Testis (tissue), 3 donors: ENCODE measurements around the gene CCNC. TPM values are rescaled to one million over a fixed set of nuclear protein-coding genes. Genes with fewer than 3 reads are reported as not detected.

Experiments
- DNase-seq: peaks from one replicate; pipeline ENCODE4 v3.0.0-alpha.2; 2019
- H3K27ac ChIP-seq, 2 donors: fragments of 200-600 bp; sonication (generic); one replicate each; pipeline ENCODE4 v1.5.1; 2019
- H3K27me3 ChIP-seq: fragments of 200-600 bp; sonication (generic); one replicate; pipeline ENCODE4 v1.5.1; 2019
- H3K36me3 ChIP-seq: fragments of 200-600 bp; sonication (generic); one replicate; pipeline ENCODE4 v1.5.1; 2017; ENCODE audit warnings: low read depth; ENCODE audit errors: missing control alignments
- H3K4me1 ChIP-seq: fragments of 200-600 bp; sonication (generic); one replicate; pipeline ENCODE4 v1.5.1; 2019
- H3K4me3 ChIP-seq, 2 donors: fragments of 200-600 bp; sonication (generic); one replicate each; pipeline ENCODE4 v1.5.1; 2017 to 2019
- H3K9me3 ChIP-seq: fragments of 200-600 bp; sonication (generic); one replicate; pipeline ENCODE4 v1.5.1; 2017
- CTCF ChIP-seq, 3 experiments: fragments of 450-650 bp in 2 of 3; fragments of 200-600 bp in 1 of 3; sonication (generic) in 1 of 3; IDR thresholded peaks; one replicate each; pipeline ENCODE4 v1.5.1; 2016 to 2019; ENCODE audit warnings: antibody characterized with exemption in 3 of 3, mild to moderate bottlenecking in 2 of 3, moderate library complexity in 1 of 3
- POLR2A ChIP-seq: fragments of 450-650 bp; IDR thresholded peaks from one replicate; pipeline ENCODE4 v1.6.1; 2017; ENCODE audit warnings: antibody characterized with exemption, mild to moderate bottlenecking, moderate library complexity
- WGBS, 2 donors: methylation state at CpG; one replicate each; pipeline ENCODE4 v1.1.5; 2018; 5-methylcytosine and 5-hydroxymethylcytosine counted together
- intact Hi-C: fragments of 100-400 bp; cut with DNase I; formaldehyde crosslinking; loops from one replicate; pipeline ENCODE4 v1.15.1; 2023; ENCODE audit warnings: low total_unique reads
- polyA plus RNA-seq: library from polyadenylated mRNA; stranded (reverse); fragments of 350-450 nt; fragmentation: Illumina TruSeq; extraction: RNeasy Lipid Tissue Mini Kit (QIAGEN cat#74804); gene quantifications from one replicate; pipeline ENCODE4 v1.2.3, GENCODE V29; 2014; ENCODE audit warnings: low read depth, low replicate concordance; ENCODE audit not compliant: insufficient read depth
- total RNA-seq, 2 donors: library from RNA; depleted of rRNA; stranded (reverse); fragments of >200 nt; gene quantifications; one replicate each; pipeline ENCODE4 v1.2.3, GENCODE V29; 2016

The CCNC gene
- total and polyA plus RNA-seq, 3 donors from 2014 or later, result 22.6 to 27.8 (median 26.3) TPM

DNA sequence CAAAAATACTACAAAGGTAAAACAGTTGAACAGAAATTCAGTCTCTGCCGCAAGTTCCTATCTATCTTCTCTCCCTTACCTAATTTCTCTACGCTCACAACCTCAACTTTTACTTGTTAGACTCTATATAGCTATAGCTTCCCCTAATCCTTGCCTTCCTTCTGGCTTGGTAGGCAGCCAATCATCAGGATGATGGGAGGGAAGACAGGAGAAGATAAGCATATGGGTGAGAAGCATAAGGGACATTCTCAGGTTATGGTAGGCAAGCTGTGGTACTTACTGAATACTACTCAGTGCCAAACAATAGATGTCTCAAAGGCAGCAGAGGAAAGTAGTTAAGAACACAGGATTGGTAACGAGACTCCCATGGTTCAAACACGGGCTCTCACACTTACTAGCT lies 7.8 kb downstream of the CCNC start:
- no peak for DNase-seq
- no peaks in the 10 kb centered on the region for H3K9me3 ChIP-seq
- peaks cover 12% of the 10 kb centered on the region for H3K4me1 ChIP-seq
- H3K36me3 ChIP-seq, result no peaks in the 10 kb centered on the region
- intact Hi-C loops, result no loop called here
- no peak overlapping the region for H3K27ac ChIP-seq
- H3K27me3 ChIP-seq, result no peaks in the 10 kb centered on the region
- 93 to 97% methylated on average over 4 of the region's 4 CpGs for whole genome bisulfite sequencing, 2 donors
- no peak overlapping the region for H3K4me3 ChIP-seq
- TF ChIP-seq CTCF (IDR thresholded peaks at IDR 0.05) (no peak), POLR2A (no peak)

DNA sequence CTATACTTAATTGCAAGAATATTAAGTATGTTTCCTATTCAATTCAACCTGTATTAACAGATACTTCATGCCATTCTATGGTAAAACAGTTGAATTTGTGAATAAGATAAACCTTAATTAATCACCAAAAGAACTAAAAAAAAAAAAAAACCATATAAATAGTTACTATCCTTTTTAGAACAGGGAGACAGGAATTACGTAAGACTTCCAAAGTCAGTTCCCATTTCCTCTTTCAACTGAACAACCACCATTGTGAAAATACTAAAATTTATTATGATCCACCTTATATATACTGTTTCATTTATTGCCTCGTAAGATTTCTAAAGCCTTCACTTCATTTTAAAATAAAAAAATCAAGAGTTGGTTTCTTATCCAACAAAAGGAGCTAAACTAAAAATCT lies 9.4 kb downstream of the CCNC start:
- Histone ChIP-seq H3K9me3 (no peaks in the 10 kb centered on the region), H3K27me3 (no peaks in the 10 kb centered on the region), H3K36me3 (no peaks in the 10 kb centered on the region), H3K4me3 (no peak overlapping the region), H3K4me1 (peaks cover 12% of the 10 kb centered on the region), H3K27ac (no peak overlapping the region)
- TF ChIP-seq CTCF (IDR thresholded peaks at IDR 0.05) (no peak), POLR2A (no peak)
- intact Hi-C loops, result no loop called here
- 89 to 91% methylated on average over 2 of the region's 2 CpGs for WGBS, 2 donors
- no peak for DNase-seq

GRCh38 chr6:99553888-99554287 lies 14.6 kb downstream of the CCNC start:
- 99 to 100% methylated on average over 2 of the region's 2 CpGs for WGBS, 2 donors
- H3K9me3 ChIP-seq, result no peaks in the 10 kb centered on the region
- no peak overlapping the region for H3K27ac ChIP-seq
- H3K4me1 ChIP-seq, result no peaks in the 10 kb centered on the region
- H3K27me3 ChIP-seq, result no peaks in the 10 kb centered on the region
- intact Hi-C loops, result no loop called here
- TF ChIP-seq POLR2A (no peak), CTCF (IDR thresholded peaks at IDR 0.05) (no peak)
- H3K36me3 ChIP-seq, result no peaks in the 10 kb centered on the region
- no peak for DNase-seq
- no peak overlapping the region for H3K4me3 ChIP-seq

GRCh38 chr6:99550046-99550748 lies 18.3 kb downstream of the CCNC start:
- H3K27me3 ChIP-seq, result no peaks in the 10 kb centered on the region
- 85 to 93% methylated on average over 3 of the region's 3 CpGs for WGBS, 2 donors
- no peak overlapping the region for H3K4me3 ChIP-seq
- H3K36me3 ChIP-seq, result no peaks in the 10 kb centered on the region
- H3K27ac ChIP-seq, result no peak overlapping the region
- no peaks in the 10 kb centered on the region for H3K9me3 ChIP-seq
- DNase-seq, result no peak
- intact Hi-C loops, result no loop called here
- H3K4me1 ChIP-seq, result no peaks in the 10 kb centered on the region
- TF ChIP-seq CTCF (IDR thresholded peaks at IDR 0.05), result no peak
- TF ChIP-seq POLR2A, result no peak

DNA sequence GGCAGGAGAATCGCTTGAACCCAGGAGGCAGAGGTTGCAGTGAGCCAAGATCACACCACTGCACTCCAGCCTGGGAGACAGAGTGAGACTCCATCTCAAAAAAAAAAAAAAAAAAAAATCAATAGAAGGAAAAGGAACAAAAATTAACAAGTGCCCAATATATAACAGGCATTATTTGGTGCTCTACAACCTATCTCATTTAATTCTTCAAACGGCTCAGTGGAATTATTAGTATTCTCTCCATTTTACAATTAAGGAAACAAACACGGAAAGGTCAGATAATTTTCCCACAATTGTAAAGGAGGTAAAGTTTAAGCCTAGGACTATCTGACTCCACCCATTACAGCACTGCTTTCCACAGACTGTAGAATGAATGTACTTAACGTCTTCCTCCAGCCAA lies 19.8 kb downstream of the CCNC start:
- H3K4me1 ChIP-seq, result no peaks in the 10 kb centered on the region
- H3K27ac ChIP-seq, result no peak overlapping the region
- H3K9me3 ChIP-seq, result no peaks in the 10 kb centered on the region
- DNase-seq, result no peak
- H3K27me3 ChIP-seq, result no peaks in the 10 kb centered on the region
- intact Hi-C loops, result no loop called here
- WGBS, 2 donors, result 89 to 97% methylated on average over 4 of the region's 4 CpGs
- no peak overlapping the region for H3K4me3 ChIP-seq
- H3K36me3 ChIP-seq, result no peaks in the 10 kb centered on the region
- TF ChIP-seq POLR2A, result no peak
- TF ChIP-seq CTCF (IDR thresholded peaks at IDR 0.05), result no peak
